Stimulated activated memory B cell treated with anti-CD40 and anti-IgM and Interleukin-4, amounts not matched to agents 10 μg/mL and 1 μg/mL and 100 μg/mL, for 72 hours (primary cell): Measurements from ENCODE around the gene FGFBP2.

Experiments
- ATAC-seq: fragments of 150-1000 bp; cut with Tn5 transposase; 2 replicates; pipeline ENCODE4 v1.10.0; 2021
- H3K27ac Mint-ChIP-seq: one replicate; pipeline ENCODE4 v1.8.0; 2022; ENCODE audit warnings: mild to moderate bottlenecking, mixed read lengths
- H3K27me3 Mint-ChIP-seq: one replicate; pipeline ENCODE4 v1.8.0; 2022; ENCODE audit warnings: mixed read lengths
- H3K36me3 Mint-ChIP-seq: one replicate; pipeline ENCODE4 v1.8.0; 2022; ENCODE audit warnings: mixed read lengths
- H3K4me1 Mint-ChIP-seq: one replicate; pipeline ENCODE4 v1.8.0; 2022; ENCODE audit warnings: mixed read lengths
- H3K4me3 Mint-ChIP-seq: one replicate; pipeline ENCODE4 v1.8.0; 2022; ENCODE audit warnings: mild to moderate bottlenecking, moderate library complexity, mixed read lengths
- H3K9me3 Mint-ChIP-seq: one replicate; pipeline ENCODE4 v1.8.0; 2022; ENCODE audit warnings: mixed read lengths

The FGFBP2 gene

DNA sequence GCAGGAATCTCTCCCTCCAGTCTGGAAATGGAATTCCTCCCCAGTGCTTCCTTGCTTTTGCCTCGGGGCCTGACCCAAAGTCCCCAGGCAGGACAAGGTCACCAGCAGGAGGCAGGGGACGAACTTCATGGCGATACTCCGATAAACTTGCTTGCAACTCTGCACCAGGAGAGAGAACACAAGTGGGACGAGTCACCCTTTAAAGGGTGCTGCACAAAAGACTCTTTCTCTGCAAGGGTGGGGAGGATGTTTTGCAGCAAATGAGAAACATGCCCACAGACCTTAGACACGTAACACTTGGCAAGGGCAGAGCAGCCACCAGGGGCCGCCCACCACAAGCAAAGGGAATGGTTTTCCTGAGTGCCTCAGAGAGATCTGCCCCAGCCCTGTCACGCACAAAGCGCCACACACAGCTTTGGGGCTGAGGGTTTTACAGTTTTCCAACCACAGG is at the start of gene FGFBP2:
FGFBP2 (minus strand) TSS at position 175 of the 451 bp plus-strand sequence; CDS start at position 129, 46 bp downstream.
- H3K4me1 Mint-ChIP-seq = peaks cover 11% of the 10 kb centered on the region
- H3K27me3 Mint-ChIP-seq = peaks cover 31% of the 10 kb centered on the region
- H3K4me3 Mint-ChIP-seq = peak within 1 kb of the TSS; percentile 29
- peak within 1 kb of the TSS; percentile 33 for H3K27ac Mint-ChIP-seq
- peak; percentile 84 for ATAC-seq
- H3K36me3 Mint-ChIP-seq = peaks cover 6% of the 10 kb centered on the region
- peaks cover 7% of the 10 kb centered on the region for H3K9me3 Mint-ChIP-seq

DNA sequence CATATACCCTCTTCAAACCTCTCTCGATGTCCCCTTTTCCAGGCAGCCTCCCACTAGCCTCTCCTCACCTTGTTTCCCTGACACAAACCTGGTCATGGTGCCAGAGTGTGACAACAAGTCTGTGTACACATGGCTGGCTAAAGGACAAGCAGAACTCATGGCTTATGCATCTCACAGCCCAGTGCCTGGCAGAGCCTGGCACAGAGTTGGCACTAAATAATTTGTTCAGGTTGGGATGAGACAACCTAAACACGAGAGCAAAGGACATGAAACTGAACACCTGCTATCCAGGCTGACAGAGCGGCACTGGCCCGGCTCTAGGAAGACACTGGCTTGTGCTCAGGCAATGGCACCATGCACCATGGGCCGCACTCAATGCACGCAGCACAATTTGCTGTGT is 48.2 kb upstream of the FGFBP2 start:
- no peak for ATAC-seq
- Mint-ChIP-seq H3K4me3 (no peak overlapping the region), H3K36me3 (no peaks in the 10 kb centered on the region)

GRCh38 chr4:16009153-16009552 is 46.2 kb upstream of the FGFBP2 start:
- Mint-ChIP-seq H3K4me1 (no peaks in the 10 kb centered on the region), H3K27me3 (no peaks in the 10 kb centered on the region), H3K36me3 (no peaks in the 10 kb centered on the region), H3K27ac (no peak overlapping the region), H3K4me3 (no peak overlapping the region), H3K9me3 (no peaks in the 10 kb centered on the region)
- no peak for ATAC-seq

More for the DNA sequence above, 48.2 kb upstream of the FGFBP2 start:
- Mint-ChIP-seq H3K27ac (no peak overlapping the region), H3K9me3 (no peaks in the 10 kb centered on the region), H3K27me3 (no peaks in the 10 kb centered on the region), H3K4me1 (no peaks in the 10 kb centered on the region)

GRCh38 chr4:16007471-16008095 is 44.6 kb upstream of the FGFBP2 start:
- no peaks in the 10 kb centered on the region for H3K36me3 Mint-ChIP-seq
- ATAC-seq = no peak
- H3K4me3 Mint-ChIP-seq = no peak overlapping the region
- H3K4me1 Mint-ChIP-seq = no peaks in the 10 kb centered on the region
- H3K9me3 Mint-ChIP-seq = no peaks in the 10 kb centered on the region
- no peak overlapping the region for H3K27ac Mint-ChIP-seq
- H3K27me3 Mint-ChIP-seq = no peaks in the 10 kb centered on the region

DNA sequence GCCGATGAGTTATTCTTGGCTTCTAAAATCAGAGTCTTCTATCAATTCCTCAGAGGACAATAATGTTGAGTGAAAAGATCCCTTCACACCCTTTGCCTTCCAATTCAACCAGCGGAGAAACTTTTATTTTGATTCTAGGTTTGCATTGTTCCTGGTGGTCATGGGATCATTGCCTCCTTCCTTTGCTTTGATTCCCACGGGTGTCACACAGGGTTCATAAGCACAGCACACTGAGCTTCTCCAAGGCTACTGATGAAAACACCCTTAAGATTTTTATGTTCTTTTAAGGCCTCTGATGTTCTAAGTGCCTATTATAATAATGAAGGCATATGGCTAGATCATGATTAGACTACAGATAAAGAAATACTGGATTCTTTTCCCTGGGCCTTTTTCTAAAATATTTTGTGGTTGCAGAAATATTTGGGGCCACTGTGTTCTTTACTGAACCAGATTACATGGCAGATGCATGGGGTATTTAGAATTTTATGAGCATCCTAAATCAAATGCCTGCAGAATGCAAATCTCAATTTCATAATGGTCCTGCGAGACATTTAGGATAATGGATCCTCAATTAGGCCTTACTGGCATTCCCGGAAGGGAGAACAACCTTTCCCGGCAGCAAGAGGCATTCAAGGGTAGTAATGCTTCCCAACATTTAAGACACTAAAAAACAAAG is 43.9 kb upstream of the FGFBP2 start:
- Mint-ChIP-seq H3K9me3 (no peaks in the 10 kb centered on the region), H3K27me3 (no peaks in the 10 kb centered on the region), H3K4me3 (no peak overlapping the region), H3K27ac (no peak overlapping the region), H3K36me3 (no peaks in the 10 kb centered on the region), H3K4me1 (no peaks in the 10 kb centered on the region)
- ATAC-seq = no peak

GRCh38 chr4:16005676-16006075 is 42.7 kb upstream of the FGFBP2 start:
- Mint-ChIP-seq H3K27me3 (no peaks in the 10 kb centered on the region), H3K27ac (no peak overlapping the region), H3K4me3 (no peak overlapping the region), H3K9me3 (no peaks in the 10 kb centered on the region), H3K36me3 (no peaks in the 10 kb centered on the region), H3K4me1 (no peaks in the 10 kb centered on the region)
- no peak for ATAC-seq

GRCh38 chr4:16001484-16001858 is 38.5 kb upstream of the FGFBP2 start:
- Mint-ChIP-seq H3K27ac (no peak overlapping the region), H3K36me3 (no peaks in the 10 kb centered on the region), H3K4me1 (no peaks in the 10 kb centered on the region), H3K9me3 (no peaks in the 10 kb centered on the region), H3K27me3 (no peaks in the 10 kb centered on the region), H3K4me3 (no peak overlapping the region)
- ATAC-seq = peak; percentile 85

GRCh38 chr4:16000708-16001483 is 37.9 kb upstream of the FGFBP2 start:
- no peaks in the 10 kb centered on the region for H3K36me3 Mint-ChIP-seq
- ATAC-seq = peak; percentile 26
- no peaks in the 10 kb centered on the region for H3K27me3 Mint-ChIP-seq
- no peak overlapping the region for H3K4me3 Mint-ChIP-seq
- no peaks in the 10 kb centered on the region for H3K9me3 Mint-ChIP-seq
- H3K27ac Mint-ChIP-seq = no peak overlapping the region
- no peaks in the 10 kb centered on the region for H3K4me1 Mint-ChIP-seq

GRCh38 chr4:15996773-15997172 is 33.8 kb upstream of the FGFBP2 start:
- H3K36me3 Mint-ChIP-seq = no peaks in the 10 kb centered on the region
- peaks cover 12% of the 10 kb centered on the region for H3K27me3 Mint-ChIP-seq
- no peak overlapping the region for H3K4me3 Mint-ChIP-seq
- no peaks in the 10 kb centered on the region for H3K4me1 Mint-ChIP-seq
- H3K9me3 Mint-ChIP-seq = no peaks in the 10 kb centered on the region
- H3K27ac Mint-ChIP-seq = no peak overlapping the region
- ATAC-seq = no peak

- ATAC-seq = no peak
- H3K4me3 Mint-ChIP-seq = no peak overlapping the region
- no peaks in the 10 kb centered on the region for H3K36me3 Mint-ChIP-seq
- no peak overlapping the region for H3K27ac Mint-ChIP-seq
- peaks cover 12% of the 10 kb centered on the region for H3K27me3 Mint-ChIP-seq
- H3K9me3 Mint-ChIP-seq = no peaks in the 10 kb centered on the region
- no peaks in the 10 kb centered on the region for H3K4me1 Mint-ChIP-seq
Observed at GRCh38 chr4:15995826-15996225, 32.9 kb upstream of the FGFBP2 start.

- H3K4me1 Mint-ChIP-seq = no peaks in the 10 kb centered on the region
- no peaks in the 10 kb centered on the region for H3K9me3 Mint-ChIP-seq
- ATAC-seq = no peak
- H3K27ac Mint-ChIP-seq = no peak overlapping the region
- no peaks in the 10 kb centered on the region for H3K36me3 Mint-ChIP-seq
- peaks cover 12% of the 10 kb centered on the region for H3K27me3 Mint-ChIP-seq
- H3K4me3 Mint-ChIP-seq = no peak overlapping the region
Observed at GRCh38 chr4:15992167-15992485, 29.2 kb upstream of the FGFBP2 start.

GRCh38 chr4:15990570-15991285 is 27.8 kb upstream of the FGFBP2 start:
- Mint-ChIP-seq H3K4me3 (no peak overlapping the region), H3K36me3 (no peaks in the 10 kb centered on the region), H3K27me3 (peaks cover 11% of the 10 kb centered on the region), H3K4me1 (no peaks in the 10 kb centered on the region), H3K9me3 (no peaks in the 10 kb centered on the region), H3K27ac (no peak overlapping the region)
- ATAC-seq = no peak

DNA sequence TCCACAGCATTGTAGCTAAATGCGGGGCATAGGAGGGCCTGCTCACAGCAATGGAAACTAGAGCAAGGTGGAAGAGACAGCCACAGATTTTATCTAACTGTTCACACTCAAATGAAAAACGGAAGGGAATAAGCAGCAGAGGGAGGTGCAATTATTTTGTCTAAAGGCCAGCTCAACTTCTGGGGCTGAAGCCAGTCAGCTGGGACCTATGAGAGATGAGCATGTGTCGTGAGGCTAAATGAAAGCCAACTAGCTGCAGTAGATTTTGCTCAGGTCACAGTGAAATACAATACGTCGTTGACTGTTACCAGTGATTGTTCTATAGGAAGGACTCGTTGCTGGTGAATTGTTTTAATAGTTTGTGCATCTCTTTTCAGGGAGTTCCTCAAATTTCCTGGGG is 26.4 kb upstream of the FGFBP2 start:
- no peak overlapping the region for H3K4me3 Mint-ChIP-seq
- no peaks in the 10 kb centered on the region for H3K36me3 Mint-ChIP-seq
- no peaks in the 10 kb centered on the region for H3K27me3 Mint-ChIP-seq
- no peaks in the 10 kb centered on the region for H3K4me1 Mint-ChIP-seq
- ATAC-seq = no peak
- no peaks in the 10 kb centered on the region for H3K9me3 Mint-ChIP-seq
- no peak overlapping the region for H3K27ac Mint-ChIP-seq

- H3K27ac Mint-ChIP-seq = no peak overlapping the region
- H3K36me3 Mint-ChIP-seq = no peaks in the 10 kb centered on the region
- no peak for ATAC-seq
- no peak overlapping the region for H3K4me3 Mint-ChIP-seq
- no peaks in the 10 kb centered on the region for H3K27me3 Mint-ChIP-seq
- H3K9me3 Mint-ChIP-seq = no peaks in the 10 kb centered on the region
- no peaks in the 10 kb centered on the region for H3K4me1 Mint-ChIP-seq
Observed at GRCh38 chr4:15988222-15988621, 25.2 kb upstream of the FGFBP2 start.

DNA sequence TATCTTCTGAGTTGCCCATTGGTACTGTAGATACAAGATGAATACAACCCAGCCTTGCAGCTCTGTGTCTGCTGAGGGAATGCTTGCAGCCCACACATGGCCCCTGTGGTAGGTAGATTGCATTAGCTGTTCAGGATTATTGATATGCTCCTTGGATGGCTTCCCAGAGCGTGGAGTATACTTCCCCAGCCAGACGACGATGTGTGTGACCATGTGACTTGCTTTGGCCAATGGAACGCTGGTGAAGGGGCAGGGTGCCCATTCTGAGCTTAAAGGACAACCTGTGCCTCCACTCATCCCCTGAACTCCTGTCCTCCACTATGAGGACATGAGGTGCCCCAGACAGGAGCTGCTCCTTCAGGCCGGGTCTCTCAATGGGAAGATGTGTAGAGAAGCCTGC is 23.9 kb upstream of the FGFBP2 start:
- no peak overlapping the region for H3K27ac Mint-ChIP-seq
- peaks cover 9% of the 10 kb centered on the region for H3K27me3 Mint-ChIP-seq
- H3K4me3 Mint-ChIP-seq = no peak overlapping the region
- no peak for ATAC-seq
- H3K4me1 Mint-ChIP-seq = no peaks in the 10 kb centered on the region
- no peaks in the 10 kb centered on the region for H3K36me3 Mint-ChIP-seq
- H3K9me3 Mint-ChIP-seq = no peaks in the 10 kb centered on the region
